WTC11 (cell line): ENCODE measurements around the gene TMEM185B.

Source experiments
- ATF1 ChIP-seq: sonication (generic); formaldehyde crosslinking; IDR thresholded peaks from 2 replicates; pipeline ENCODE4 v1.8.1; 2023; ENCODE audit warnings: mild to moderate bottlenecking, moderate library complexity, missing genetic modification reagents
- ATF2 ChIP-seq: sonication (generic); formaldehyde crosslinking; IDR thresholded peaks from 2 replicates; pipeline ENCODE4 v1.8.1; 2022; ENCODE audit warnings: low read depth, missing genetic modification reagents, borderline replicate concordance
- ATF3 ChIP-seq: sonication (generic); formaldehyde crosslinking; conservative IDR thresholded peaks from 2 replicates; pipeline ENCODE4 v1.8.1; 2022; ENCODE audit warnings: mild to moderate bottlenecking, missing genetic modification reagents
- ETV6 ChIP-seq: sonication (generic); formaldehyde crosslinking; IDR thresholded peaks from 2 replicates; pipeline ENCODE4 v1.8.1; 2022; ENCODE audit warnings: mild to moderate bottlenecking, missing genetic modification reagents
- IRF2 ChIP-seq: sonication (generic); formaldehyde crosslinking; IDR thresholded peaks from 2 replicates; pipeline ENCODE4 v1.8.0; 2022; ENCODE audit warnings: low read depth, missing genetic modification reagents, borderline replicate concordance
- NFE2L1 ChIP-seq: sonication (generic); formaldehyde crosslinking; IDR thresholded peaks from 2 replicates; pipeline ENCODE4 v1.8.1; 2023; ENCODE audit warnings: missing genetic modification reagents
- RELA ChIP-seq: sonication (generic); formaldehyde crosslinking; IDR thresholded peaks from 2 replicates; pipeline ENCODE4 v1.8.1; 2022; ENCODE audit warnings: missing genetic modification reagents, mild to moderate bottlenecking, borderline replicate concordance
- SOX15 ChIP-seq: fragments of 250-450 bp; sonication (Bioruptor Pico); IDR thresholded peaks from 2 replicates; pipeline ENCODE4 v1.9.0; 2021; ENCODE audit warnings: mild to moderate bottlenecking
- SP1 ChIP-seq: sonication (generic); formaldehyde crosslinking; conservative IDR thresholded peaks from 2 replicates; pipeline ENCODE4 v1.8.1; 2022; ENCODE audit warnings: missing genetic modification reagents
- STAT6 ChIP-seq: sonication (generic); formaldehyde crosslinking; conservative IDR thresholded peaks from 2 replicates; pipeline ENCODE4 v1.8.1; 2023; ENCODE audit warnings: mild to moderate bottlenecking, low read depth, missing genetic modification reagents, moderate library complexity
- ZNF138 ChIP-seq: sonication (generic); formaldehyde crosslinking; conservative IDR thresholded peaks from 2 replicates; pipeline ENCODE4 v1.8.1; 2022; ENCODE audit warnings: mild to moderate bottlenecking, moderate library complexity, missing genetic modification reagents
- ZNF263 ChIP-seq: sonication (generic); formaldehyde crosslinking; IDR thresholded peaks from 2 replicates; pipeline ENCODE4 v1.8.1; 2022; ENCODE audit warnings: low read depth, mild to moderate bottlenecking, moderate library complexity, missing genetic modification reagents
- TF ChIP-seq, protein P1 (sequence below): fragments of 200-600 bp; IDR thresholded peaks from 2 replicates; pipeline ENCODE4 v1.8.0; 2022; ENCODE audit warnings: antibody characterized with exemption
- TF ChIP-seq, protein P2 (sequence below): fragments of 250-450 bp; sonication (Bioruptor Pico); IDR thresholded peaks from 2 replicates; pipeline ENCODE4 v1.9.0; 2021; ENCODE audit warnings: mild to moderate bottlenecking

DNA sequence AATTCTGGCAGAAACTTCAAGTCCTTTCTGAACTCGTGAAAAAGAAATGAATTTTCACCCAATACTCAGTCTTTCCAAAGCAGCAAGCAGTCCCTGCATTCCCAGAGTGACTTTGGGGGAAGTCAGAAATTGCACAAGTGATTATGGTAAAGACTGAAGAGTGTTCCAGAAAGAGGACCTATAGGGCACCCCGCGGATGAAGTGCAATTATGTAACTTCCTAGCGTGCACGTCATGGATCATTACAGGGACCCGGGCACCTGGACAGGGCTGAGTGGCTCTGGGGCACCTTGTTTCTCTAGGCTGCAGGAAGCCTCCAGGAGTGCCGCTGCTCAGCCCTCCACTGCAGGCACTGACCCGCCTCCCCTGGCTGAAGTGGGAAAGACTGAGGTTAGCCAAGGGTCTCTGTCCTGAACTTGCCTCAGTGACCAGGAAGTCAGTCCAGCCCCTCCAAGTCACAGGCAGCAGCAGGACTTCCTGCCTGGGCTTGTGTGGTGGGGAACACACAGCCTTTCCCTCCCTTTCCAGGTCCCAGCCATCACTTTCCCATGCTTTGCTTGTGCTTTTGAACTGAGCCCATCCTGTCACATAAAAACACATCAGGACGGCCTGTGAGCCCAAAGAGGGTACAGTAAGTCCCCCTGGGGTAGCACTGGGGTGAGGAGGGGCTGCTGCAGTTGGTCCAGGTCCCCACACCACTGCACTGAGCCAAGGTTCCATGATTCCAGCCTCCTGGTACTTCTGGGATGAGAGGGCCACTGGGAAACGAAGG is 19.8 kb downstream of the TMEM185B start:
- TF ChIP-seq SOX15 (no peak), ATF1 (CRISPR knock-in tag) (no peak), ETV6 (no peak), ZNF263 (no peak), SP1 (CRISPR knock-in tag) (no peak), STAT6 (CRISPR knock-in tag) (no peak), ATF2 (CRISPR knock-in tag) (no peak), ATF3 (CRISPR knock-in tag) (no peak), IRF2 (CRISPR knock-in tag) (no peak), ZNF138 (CRISPR knock-in tag) (no peak), NFE2L1 (CRISPR knock-in tag) (no peak), RELA (CRISPR knock-in tag) (no peak)
- TF ChIP-seq, protein P1, sequence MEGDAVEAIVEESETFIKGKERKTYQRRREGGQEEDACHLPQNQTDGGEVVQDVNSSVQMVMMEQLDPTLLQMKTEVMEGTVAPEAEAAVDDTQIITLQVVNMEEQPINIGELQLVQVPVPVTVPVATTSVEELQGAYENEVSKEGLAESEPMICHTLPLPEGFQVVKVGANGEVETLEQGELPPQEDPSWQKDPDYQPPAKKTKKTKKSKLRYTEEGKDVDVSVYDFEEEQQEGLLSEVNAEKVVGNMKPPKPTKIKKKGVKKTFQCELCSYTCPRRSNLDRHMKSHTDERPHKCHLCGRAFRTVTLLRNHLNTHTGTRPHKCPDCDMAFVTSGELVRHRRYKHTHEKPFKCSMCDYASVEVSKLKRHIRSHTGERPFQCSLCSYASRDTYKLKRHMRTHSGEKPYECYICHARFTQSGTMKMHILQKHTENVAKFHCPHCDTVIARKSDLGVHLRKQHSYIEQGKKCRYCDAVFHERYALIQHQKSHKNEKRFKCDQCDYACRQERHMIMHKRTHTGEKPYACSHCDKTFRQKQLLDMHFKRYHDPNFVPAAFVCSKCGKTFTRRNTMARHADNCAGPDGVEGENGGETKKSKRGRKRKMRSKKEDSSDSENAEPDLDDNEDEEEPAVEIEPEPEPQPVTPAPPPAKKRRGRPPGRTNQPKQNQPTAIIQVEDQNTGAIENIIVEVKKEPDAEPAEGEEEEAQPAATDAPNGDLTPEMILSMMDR = no peak
- TF ChIP-seq, protein P2, sequence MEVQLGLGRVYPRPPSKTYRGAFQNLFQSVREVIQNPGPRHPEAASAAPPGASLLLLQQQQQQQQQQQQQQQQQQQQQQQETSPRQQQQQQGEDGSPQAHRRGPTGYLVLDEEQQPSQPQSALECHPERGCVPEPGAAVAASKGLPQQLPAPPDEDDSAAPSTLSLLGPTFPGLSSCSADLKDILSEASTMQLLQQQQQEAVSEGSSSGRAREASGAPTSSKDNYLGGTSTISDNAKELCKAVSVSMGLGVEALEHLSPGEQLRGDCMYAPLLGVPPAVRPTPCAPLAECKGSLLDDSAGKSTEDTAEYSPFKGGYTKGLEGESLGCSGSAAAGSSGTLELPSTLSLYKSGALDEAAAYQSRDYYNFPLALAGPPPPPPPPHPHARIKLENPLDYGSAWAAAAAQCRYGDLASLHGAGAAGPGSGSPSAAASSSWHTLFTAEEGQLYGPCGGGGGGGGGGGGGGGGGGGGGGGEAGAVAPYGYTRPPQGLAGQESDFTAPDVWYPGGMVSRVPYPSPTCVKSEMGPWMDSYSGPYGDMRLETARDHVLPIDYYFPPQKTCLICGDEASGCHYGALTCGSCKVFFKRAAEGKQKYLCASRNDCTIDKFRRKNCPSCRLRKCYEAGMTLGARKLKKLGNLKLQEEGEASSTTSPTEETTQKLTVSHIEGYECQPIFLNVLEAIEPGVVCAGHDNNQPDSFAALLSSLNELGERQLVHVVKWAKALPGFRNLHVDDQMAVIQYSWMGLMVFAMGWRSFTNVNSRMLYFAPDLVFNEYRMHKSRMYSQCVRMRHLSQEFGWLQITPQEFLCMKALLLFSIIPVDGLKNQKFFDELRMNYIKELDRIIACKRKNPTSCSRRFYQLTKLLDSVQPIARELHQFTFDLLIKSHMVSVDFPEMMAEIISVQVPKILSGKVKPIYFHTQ (CRISPR knock-in tag) = no peak
